Skeletal muscle tissue (tissue), 4 donors: ENCODE measurements around the gene FXYD1. TPM values are rescaled to one million over a fixed set of nuclear protein-coding genes. Genes with fewer than 3 reads are reported as not detected.
A peak's percentile ranks its signal among the peaks of the same experiment; 100 is the strongest.

Source experiments
- H3K27ac ChIP-seq: one replicate; pipeline ENCODE4 v1.7.0; 2013; ENCODE audit warnings: mild to moderate bottlenecking, low read depth, low read length, inconsistent platforms
- H3K27me3 ChIP-seq, 3 donors: one replicate each; pipeline ENCODE4 v1.7.0; 2013; ENCODE audit warnings: low read length in 3 of 3; ENCODE audit not compliant: control insufficient read depth in 3 of 3, insufficient read depth in 3 of 3
- H3K36me3 ChIP-seq, 3 donors: one replicate each; pipeline ENCODE4 v1.7.0; 2013; ENCODE audit warnings: low read length in 3 of 3; ENCODE audit not compliant: control insufficient read depth in 3 of 3, insufficient read depth in 3 of 3
- H3K4me1 ChIP-seq, 3 donors: one replicate each; pipeline ENCODE4 v1.7.0; 2013; ENCODE audit warnings: low read length in 3 of 3, mild to moderate bottlenecking in 3 of 3; ENCODE audit not compliant: control insufficient read depth in 3 of 3, insufficient read depth in 3 of 3
- H3K4me3 ChIP-seq, 3 donors: one replicate each; pipeline ENCODE4 v1.7.0; 2013; ENCODE audit warnings: low read length in 3 of 3
- H3K9ac ChIP-seq, 3 donors: one replicate each; pipeline ENCODE4 v1.7.0; 2013; ENCODE audit warnings: low read length in 3 of 3, mild to moderate bottlenecking in 3 of 3, moderate library complexity in 2 of 3, low read depth in 1 of 3
- H3K9me3 ChIP-seq, 3 donors: one replicate each; pipeline ENCODE4 v1.7.0; 2013; ENCODE audit warnings: low read length in 3 of 3; ENCODE audit not compliant: control insufficient read depth in 3 of 3
- total RNA-seq: library from RNA; depleted of rRNA; stranded (reverse); fragments of >200 nt; gene quantifications from one replicate; pipeline ENCODE4 v1.2.3, GENCODE V29; 2014
- donor health status: Osteomylitis.

The FXYD1 gene
- total RNA-seq, 1 donor from 2014 or later: 45.4 TPM

DNA sequence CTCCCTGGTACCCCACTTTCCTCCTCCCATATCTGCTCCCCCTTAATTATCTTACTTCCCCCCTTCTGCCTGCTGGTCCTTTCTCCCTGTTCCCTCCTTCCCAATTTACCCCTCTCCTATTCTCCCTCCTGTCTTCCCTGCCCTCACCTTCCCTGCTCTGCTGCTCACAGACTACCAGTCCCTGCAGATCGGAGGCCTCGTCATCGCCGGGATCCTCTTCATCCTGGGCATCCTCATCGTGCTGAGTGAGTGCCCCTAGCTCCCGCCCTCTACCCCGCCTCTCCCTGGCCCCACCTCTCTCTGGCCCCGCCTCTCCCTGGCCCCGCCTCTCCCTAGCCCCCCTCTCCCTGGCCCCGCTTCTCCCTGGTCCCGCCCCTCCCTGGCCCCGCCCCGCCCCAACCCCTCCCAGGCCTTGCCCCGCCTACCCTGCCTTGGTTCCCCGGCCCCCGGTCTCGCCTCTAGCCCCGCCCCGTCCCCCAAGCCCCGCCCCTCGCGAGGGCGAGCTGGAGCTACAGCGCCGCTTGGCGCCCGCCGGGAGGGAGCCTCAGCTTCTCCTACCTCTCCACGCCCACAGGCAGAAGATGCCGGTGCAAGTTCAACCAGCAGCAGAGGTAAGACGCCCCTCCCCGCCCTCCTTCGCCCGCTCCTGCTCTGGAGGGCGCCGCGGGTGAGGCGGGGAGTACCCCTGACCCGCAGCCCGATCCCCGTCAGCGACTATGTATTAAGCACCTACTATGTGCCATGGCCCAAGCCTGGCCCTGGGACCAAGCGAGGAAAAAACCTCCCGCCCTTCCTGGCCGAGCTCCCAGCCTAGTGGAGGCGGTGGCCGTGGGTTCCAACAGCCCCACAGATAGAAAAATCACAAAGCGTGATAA is 2.6 kb downstream of the FXYD1 start:
- Histone ChIP-seq H3K9ac (peak overlapping the region; percentile 86 to 99 (median 98)), H3K4me3 (peak overlapping the region; percentile 88 to 93 (median 91)), H3K27ac (peak overlapping the region; percentile 94), H3K36me3 (peaks cover 0 to 3% (median 2%) of the 10 kb centered on the region in 3 donors), H3K4me1 (peaks cover 41 to 50% (median 46%) of the 10 kb centered on the region in 3 donors), H3K27me3 (no peaks in the 10 kb centered on the region), H3K9me3 (no peaks in the 10 kb centered on the region)

DNA sequence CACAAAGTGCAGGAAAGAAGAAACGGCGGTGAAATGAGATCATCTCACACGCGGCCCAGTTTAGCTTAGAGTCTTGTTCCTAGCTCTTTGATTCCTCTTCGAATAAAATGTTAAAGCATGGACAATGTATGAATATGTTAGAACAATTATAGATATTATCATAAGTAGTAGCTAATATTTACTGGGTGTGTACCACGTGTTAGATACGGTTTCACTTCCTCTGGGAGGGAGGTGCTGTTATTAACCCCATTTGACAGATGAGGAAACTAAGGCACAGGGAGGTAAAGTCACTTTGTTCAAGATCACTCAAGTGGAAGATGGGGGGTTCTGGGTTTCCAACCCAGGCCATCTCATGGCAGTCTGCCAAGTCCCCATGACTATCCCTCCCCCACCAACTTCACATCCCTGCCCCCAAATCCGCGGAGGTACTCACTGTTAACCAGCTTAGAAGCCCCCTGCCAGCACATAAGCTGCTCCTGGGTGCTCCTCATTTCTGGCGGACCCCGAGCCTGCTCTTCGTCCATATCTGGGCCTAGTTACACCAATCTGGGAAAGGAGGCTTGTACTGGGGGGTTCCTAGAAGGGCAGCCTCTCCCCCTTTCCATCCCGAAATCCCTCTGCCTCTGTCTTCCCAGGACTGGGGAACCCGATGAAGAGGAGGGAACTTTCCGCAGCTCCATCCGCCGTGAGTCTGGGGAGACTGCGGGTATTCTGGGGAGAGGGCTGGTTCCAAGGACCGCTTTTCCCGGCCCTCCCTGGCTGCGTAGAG is 3.4 kb downstream of the FXYD1 start:
- peaks cover 36 to 41% (median 40%) of the 10 kb centered on the region in 3 donors for H3K4me1 ChIP-seq
- peaks cover 0 to 3% (median 2%) of the 10 kb centered on the region in 3 donors for H3K36me3 ChIP-seq
- H3K27ac ChIP-seq: peak overlapping the region; percentile 56
- no peaks in the 10 kb centered on the region for H3K27me3 ChIP-seq
- H3K9ac ChIP-seq: peak overlapping the region in 1 of 3 donors; percentile 18
- peak overlapping the region in 1 of 3 donors; percentile 24 for H3K4me3 ChIP-seq
- no peaks in the 10 kb centered on the region for H3K9me3 ChIP-seq

DNA sequence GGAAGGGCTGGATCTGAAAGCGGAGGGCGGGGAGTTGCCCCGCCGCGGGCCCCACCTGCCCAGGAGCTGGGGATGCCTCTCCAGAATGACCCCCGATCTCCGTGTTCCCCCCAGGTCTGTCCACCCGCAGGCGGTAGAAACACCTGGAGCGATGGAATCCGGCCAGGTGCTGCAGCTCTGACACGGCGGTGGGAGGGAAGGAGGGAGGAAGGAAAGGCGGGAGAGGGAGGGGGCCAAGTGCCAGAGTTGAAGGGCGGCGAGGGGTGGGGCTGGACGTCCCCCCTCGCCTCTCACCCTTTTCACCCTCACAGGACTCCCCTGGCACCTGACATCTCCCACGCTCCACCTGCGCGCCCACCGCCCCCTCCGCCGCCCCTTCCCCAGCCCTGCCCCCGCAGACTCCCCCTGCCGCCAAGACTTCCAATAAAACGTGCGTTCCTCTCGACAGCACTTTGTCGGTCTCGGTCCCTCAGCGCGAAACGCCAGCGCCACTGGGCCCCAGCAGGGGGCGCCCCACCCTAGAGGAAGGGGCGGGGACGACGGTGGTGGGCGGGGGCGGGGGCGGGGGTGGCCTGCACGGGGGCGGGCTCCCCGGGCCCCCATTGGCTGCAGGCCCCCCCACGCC is 4.1 kb downstream of the FXYD1 start:
- Histone ChIP-seq H3K9ac (no peak overlapping the region), H3K27ac (no peak overlapping the region), H3K9me3 (no peaks in the 10 kb centered on the region), H3K27me3 (no peaks in the 10 kb centered on the region), H3K4me3 (no peak overlapping the region), H3K36me3 (peaks cover 0 to 3% (median 2%) of the 10 kb centered on the region in 3 donors), H3K4me1 (peaks cover 33 to 34% (median 33%) of the 10 kb centered on the region in 3 donors)

DNA sequence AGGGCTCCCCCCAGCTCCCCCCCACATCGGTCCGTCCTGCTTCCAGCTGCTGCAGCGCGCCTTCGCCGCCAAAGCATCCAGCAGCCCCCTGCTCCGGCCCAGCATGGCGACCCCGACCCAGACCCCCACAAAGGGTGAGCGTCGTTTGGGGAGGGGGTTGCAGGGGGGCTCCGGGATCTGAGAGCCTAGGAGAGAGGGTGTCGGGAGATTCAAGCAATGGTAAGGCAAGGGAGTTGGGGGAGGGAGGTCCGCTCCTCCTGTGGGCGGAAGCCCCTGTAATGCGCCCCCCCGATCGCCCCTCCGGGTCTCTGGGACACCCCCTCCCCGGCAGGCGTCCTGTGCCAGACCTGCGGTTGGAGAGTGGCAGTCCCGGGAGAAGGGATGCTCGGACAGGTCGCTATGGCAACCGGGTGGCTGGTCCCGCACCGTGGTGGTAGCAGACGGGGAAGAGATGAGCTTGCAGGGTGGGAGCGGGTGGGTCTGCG is 4.6 kb downstream of the FXYD1 start, which contains the start of gene FXYD7:
Gene FXYD7 (plus strand): TSS at position 25 of the 485 bp plus-strand sequence. CDS start 79 bp downstream, at position 104.
- no peak within 1 kb of the TSS for H3K9ac ChIP-seq

DNA sequence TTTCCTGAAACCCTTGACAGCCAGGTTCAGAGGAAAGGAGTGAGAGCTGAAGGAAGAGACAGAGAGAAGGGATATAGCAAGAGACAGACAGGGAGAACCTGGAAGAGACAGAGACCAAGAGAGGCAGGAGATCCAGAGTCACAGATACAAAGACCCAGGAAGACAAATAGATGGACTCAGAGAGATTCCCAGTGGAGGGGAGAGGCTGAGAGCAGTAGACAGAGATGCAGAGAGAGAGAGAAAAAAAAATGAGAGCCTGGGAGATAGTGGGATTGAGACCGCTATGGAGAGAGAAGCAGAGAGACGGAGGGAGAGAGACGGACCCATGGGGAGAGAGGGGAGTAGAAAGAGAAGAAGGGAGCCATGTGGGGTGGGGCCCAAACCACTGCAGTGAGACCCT is 5.2 kb downstream of the FXYD1 start:
- no peaks in the 10 kb centered on the region for H3K9me3 ChIP-seq
- H3K4me1 ChIP-seq: peaks cover 26% of the 10 kb centered on the region in 3 donors
- no peak overlapping the region for H3K4me3 ChIP-seq
- no peak overlapping the region for H3K27ac ChIP-seq
- H3K27me3 ChIP-seq: no peaks in the 10 kb centered on the region
- H3K9ac ChIP-seq: no peak overlapping the region
- H3K36me3 ChIP-seq: peaks cover 0 to 3% (median 2%) of the 10 kb centered on the region in 3 donors

More for the DNA sequence above, 4.6 kb downstream of the FXYD1 start, which contains the start of gene FXYD7:
- Histone ChIP-seq H3K36me3 (peaks cover 0 to 3% (median 2%) of the 10 kb centered on the region in 3 donors), H3K4me3 (no peak within 1 kb of the TSS), H3K4me1 (peaks cover 27 to 29% (median 28%) of the 10 kb centered on the region in 3 donors), H3K27ac (peak within 1 kb of the TSS; percentile 6), H3K27me3 (no peaks in the 10 kb centered on the region), H3K9me3 (no peaks in the 10 kb centered on the region)

DNA sequence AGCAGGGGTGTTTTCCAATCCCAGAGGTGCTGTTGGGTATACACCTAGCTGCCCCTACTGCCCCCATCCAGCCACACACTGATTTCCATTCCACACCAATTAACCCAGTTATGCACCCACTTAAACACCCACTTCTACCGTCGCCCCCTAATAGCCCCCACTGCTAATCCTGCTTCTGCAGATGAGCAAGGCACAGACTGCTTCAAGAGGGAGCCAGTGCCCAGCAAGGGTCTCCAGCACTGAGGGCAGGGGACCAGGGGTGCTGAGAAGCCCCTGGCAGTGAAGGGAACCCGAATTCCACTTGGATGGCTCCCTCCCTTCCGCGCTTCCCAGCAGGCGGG is 5.6 kb downstream of the FXYD1 start:
- Histone ChIP-seq H3K4me1 (peaks cover 26% of the 10 kb centered on the region in 3 donors), H3K4me3 (no peak overlapping the region), H3K9me3 (no peaks in the 10 kb centered on the region), H3K27me3 (no peaks in the 10 kb centered on the region), H3K36me3 (peaks cover 0 to 3% (median 2%) of the 10 kb centered on the region in 3 donors), H3K27ac (no peak overlapping the region), H3K9ac (no peak overlapping the region)

DNA sequence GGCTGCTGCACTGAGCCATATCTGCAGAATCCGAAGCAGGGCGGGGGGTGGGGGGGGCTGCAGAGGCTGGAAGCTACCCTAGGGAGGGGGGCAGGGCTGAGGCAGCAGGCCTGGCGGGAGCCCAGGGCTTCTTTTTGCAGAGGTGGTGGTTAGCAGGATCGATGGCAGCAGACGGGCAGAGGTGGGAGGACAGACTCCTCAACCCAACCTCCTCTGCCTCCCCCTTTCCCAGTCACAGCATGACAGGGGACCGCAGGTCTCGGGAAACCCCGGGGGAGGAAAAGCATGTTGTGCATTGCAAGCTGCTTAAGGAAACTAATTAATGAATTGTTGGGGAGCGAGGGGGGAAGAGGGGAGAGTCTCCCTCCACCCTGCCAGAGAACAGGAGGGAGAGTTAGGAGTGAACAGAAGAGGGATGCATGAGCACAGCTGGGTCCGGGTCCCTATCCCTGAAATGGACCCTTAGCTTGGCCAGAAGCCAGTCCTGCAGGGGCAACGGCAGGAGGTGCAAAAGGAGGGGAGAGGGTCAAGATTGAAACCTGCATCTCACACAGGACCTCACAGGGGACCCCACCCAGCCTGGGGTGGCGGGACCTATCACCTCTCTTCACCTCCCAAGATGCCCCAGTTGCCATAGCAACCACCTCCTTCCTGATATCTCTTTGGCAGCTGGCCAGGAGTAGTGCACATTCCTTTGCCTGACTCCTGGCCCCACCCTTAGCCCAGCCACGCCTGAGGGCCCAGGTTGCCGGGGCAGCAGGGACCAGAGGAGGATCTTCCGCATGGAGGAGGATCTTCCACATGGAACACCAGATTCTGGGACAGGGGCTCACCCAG is 6.2 kb downstream of the FXYD1 start:
- no peak overlapping the region for H3K27ac ChIP-seq
- no peaks in the 10 kb centered on the region for H3K9me3 ChIP-seq
- H3K4me1 ChIP-seq: peaks cover 22 to 26% (median 24%) of the 10 kb centered on the region in 3 donors
- H3K27me3 ChIP-seq: no peaks in the 10 kb centered on the region
- no peak overlapping the region for H3K9ac ChIP-seq
- peaks cover 0 to 3% (median 1%) of the 10 kb centered on the region in 3 donors for H3K36me3 ChIP-seq
- H3K4me3 ChIP-seq: no peak overlapping the region

DNA sequence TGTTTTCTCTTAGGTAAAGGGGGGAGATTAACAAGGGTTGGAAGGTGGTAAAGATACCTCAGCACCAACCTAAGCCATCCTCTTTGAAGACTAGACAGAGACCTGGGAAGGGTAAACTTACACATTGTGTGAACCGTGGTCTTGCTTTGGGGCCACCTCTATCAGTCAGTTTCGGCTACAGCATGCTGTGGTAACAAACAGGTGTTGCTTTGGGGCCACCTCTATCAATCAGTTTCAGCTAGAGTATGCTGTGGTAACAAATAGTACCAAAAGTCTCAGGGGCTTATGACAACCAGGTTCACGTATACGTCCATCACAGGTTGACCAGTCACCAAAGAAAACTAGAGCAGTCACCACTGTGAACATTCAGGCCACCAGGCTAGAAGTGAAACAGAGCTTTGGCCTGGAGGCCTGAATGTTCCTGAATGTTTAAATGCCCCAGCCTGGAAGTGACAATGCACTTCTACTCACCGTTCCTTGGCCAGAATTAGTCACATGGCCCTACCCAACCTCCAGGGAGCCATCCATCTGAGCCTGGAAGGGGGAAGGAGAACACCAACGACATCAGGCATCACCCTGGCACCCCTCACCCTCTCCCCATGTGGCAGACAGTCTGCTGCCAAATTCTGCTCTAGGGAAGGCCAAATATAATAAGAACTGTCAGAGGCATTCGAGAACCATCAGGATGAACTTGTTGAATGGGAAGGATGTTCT is 8.3 kb downstream of the FXYD1 start:
- H3K27me3 ChIP-seq: peaks cover 3 to 12% (median 10%) of the 10 kb centered on the region in 3 donors
- H3K4me3 ChIP-seq: no peak overlapping the region
- peaks cover 0 to 3% (median 0%) of the 10 kb centered on the region in 3 donors for H3K36me3 ChIP-seq
- H3K9ac ChIP-seq: no peak overlapping the region
- H3K4me1 ChIP-seq: peaks cover 7 to 8% (median 8%) of the 10 kb centered on the region in 3 donors
- no peaks in the 10 kb centered on the region for H3K9me3 ChIP-seq
- no peak overlapping the region for H3K27ac ChIP-seq
